ENCODE measurements around the gene PPFIBP2. TPM values are rescaled to one million over a fixed set of nuclear protein-coding genes. Genes with fewer than 3 reads are reported as not detected.

Gene PPFIBP2
- total RNA-seq, 2 experiments from 2014 or later = 102 to 182 TPM

DNA sequence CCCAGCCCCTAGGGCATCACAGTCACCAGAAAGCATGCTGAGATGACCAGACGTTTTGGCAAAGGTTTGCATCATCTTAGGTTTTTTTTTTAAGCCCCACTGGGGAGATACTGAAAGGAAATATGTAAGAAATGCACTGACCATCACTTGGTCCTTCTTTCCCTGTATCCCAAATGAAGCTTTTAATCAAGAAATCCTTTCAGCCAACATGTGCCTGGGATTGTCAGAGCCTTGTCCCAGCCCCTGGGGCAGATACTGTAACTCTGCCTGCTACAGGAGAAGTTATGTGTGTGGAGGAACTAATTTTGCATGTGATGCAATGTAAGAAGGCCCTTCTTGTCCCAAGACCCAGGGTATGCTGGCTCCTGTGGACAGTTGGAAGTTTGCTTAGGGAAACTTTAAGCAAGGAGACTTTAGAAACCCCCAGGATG is 65.6 kb downstream of the PPFIBP2 start:
- Histone ChIP-seq H3K36me3 (ENCODE audit: insufficient read depth, low read length) (peaks cover 52% of the 10 kb centered on the region; the same call in 1 of the 2 replicates), H2AFZ (ENCODE audit: low read length) (no peak overlapping the region), H4K20me1 (ENCODE audit: insufficient read depth, low read length) (peaks cover 5% of the 10 kb centered on the region; the same call in 1 of the 2 replicates), H3K9me3 (ENCODE audit: low read length) (no peaks in the 10 kb centered on the region), H3K4me3 (ENCODE audit: low read depth, low read length, poor library complexity, severe bottlenecking) (no peak overlapping the region), H3K27ac (ENCODE audit: low read depth, low read length, poor library complexity, severe bottlenecking) (no peak overlapping the region), H3K4me2 (ENCODE audit: low read length) (no peak overlapping the region), H3K79me2 (ENCODE audit: insufficient read depth, low read depth, low read length) (no peaks in the 10 kb centered on the region), H3K9me2 (ENCODE audit: insufficient read depth, low read length) (no peaks in the 10 kb centered on the region), H3K4me1 (ENCODE audit: insufficient read depth, low read length, poor library complexity, severe bottlenecking) (no peaks in the 10 kb centered on the region)
- ChIA-PET POLR2A (interaction anchor here (1.2 to 1.5 kb wide), 2 partner anchors 8 to 64 kb away, joined by 3 read pairs; no protein-coding TSS in a partner anchor), CTCF (ENCODE audit: unreplicated experiment) (no interaction called here)
- TF ChIP-seq, protein P1, sequence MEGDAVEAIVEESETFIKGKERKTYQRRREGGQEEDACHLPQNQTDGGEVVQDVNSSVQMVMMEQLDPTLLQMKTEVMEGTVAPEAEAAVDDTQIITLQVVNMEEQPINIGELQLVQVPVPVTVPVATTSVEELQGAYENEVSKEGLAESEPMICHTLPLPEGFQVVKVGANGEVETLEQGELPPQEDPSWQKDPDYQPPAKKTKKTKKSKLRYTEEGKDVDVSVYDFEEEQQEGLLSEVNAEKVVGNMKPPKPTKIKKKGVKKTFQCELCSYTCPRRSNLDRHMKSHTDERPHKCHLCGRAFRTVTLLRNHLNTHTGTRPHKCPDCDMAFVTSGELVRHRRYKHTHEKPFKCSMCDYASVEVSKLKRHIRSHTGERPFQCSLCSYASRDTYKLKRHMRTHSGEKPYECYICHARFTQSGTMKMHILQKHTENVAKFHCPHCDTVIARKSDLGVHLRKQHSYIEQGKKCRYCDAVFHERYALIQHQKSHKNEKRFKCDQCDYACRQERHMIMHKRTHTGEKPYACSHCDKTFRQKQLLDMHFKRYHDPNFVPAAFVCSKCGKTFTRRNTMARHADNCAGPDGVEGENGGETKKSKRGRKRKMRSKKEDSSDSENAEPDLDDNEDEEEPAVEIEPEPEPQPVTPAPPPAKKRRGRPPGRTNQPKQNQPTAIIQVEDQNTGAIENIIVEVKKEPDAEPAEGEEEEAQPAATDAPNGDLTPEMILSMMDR (conservative IDR thresholded peaks at IDR 0.05; ENCODE audit: low read length) = no peak
- no peak for TF ChIP-seq EZH2phosphoT487 (IDR thresholded peaks at IDR 0.05; ENCODE audit: borderline replicate concordance, low read depth, low read length)
- BruUV-seq (replicated peaks) = no TSS peak
- DNase-seq (ENCODE audit: low spot score) = no peak
- intact Hi-C loops (cut with micrococcal nuclease; ENCODE audit: unreplicated experiment) = no loop called here

DNA sequence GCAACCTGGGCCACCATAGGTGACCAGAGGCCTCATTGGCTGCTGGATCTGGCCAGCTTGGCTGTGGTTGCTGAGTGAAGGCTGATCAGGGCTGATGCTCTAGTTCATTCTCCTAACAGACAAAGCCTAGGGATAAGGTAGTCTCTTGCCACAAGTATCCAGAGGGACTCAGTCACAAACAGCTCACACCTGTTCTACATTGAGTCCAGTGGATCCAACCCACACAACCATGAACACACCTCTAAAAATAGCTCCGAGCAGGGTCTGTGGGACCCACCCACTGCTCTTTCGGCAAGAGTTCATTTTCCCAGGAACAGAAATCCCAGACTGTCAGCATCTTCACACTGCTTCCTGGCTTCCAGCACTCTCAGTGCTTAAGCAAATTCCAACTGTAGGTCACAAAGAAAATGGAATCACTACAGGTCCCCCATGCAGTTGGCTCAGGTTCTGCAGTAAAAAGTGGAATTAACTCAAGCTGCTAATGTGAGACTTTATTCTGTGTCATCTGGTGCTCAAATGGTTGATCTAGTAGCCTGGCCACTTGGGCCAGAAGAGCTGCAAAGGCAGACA is 67.3 kb downstream of the PPFIBP2 start:
- Histone ChIP-seq H3K9me3 (ENCODE audit: low read length) (no peaks in the 10 kb centered on the region), H3K27ac (ENCODE audit: low read depth, low read length, poor library complexity, severe bottlenecking) (no peak overlapping the region), H3K4me3 (ENCODE audit: low read depth, low read length, poor library complexity, severe bottlenecking) (no peak overlapping the region), H3K36me3 (ENCODE audit: insufficient read depth, low read length) (peaks cover 55% of the 10 kb centered on the region), H3K79me2 (ENCODE audit: insufficient read depth, low read depth, low read length) (0 out of 2 replicates have a peak, but pooled peaks cover 1% of the 10 kb centered on the region), H3K4me1 (ENCODE audit: insufficient read depth, low read length, poor library complexity, severe bottlenecking) (no peaks in the 10 kb centered on the region), H3K9me2 (ENCODE audit: insufficient read depth, low read length) (no peaks in the 10 kb centered on the region), H3K4me2 (ENCODE audit: low read length) (no peak overlapping the region), H2AFZ (ENCODE audit: low read length) (no peak overlapping the region), H4K20me1 (ENCODE audit: insufficient read depth, low read length) (0 out of 2 replicates have a peak, but pooled peaks cover 5% of the 10 kb centered on the region)
- ChIA-PET CTCF (ENCODE audit: unreplicated experiment) (no interaction called here), POLR2A (interaction anchor here (0.8 to 1.6 kb wide), 3 partner anchors 10 to 59 kb away, joined by 3 to 6 read pairs (median 3); no protein-coding TSS in a partner anchor)
- DNase-seq (ENCODE audit: low spot score) = no peak
- no TSS peak for BruUV-seq (replicated peaks)
- intact Hi-C loops (cut with micrococcal nuclease; ENCODE audit: unreplicated experiment) = no loop called here
- no peak for TF ChIP-seq EZH2phosphoT487 (IDR thresholded peaks at IDR 0.05; ENCODE audit: borderline replicate concordance, low read depth, low read length)
- TF ChIP-seq, protein P1 (conservative IDR thresholded peaks at IDR 0.05; ENCODE audit: low read length) = no peak

DNA sequence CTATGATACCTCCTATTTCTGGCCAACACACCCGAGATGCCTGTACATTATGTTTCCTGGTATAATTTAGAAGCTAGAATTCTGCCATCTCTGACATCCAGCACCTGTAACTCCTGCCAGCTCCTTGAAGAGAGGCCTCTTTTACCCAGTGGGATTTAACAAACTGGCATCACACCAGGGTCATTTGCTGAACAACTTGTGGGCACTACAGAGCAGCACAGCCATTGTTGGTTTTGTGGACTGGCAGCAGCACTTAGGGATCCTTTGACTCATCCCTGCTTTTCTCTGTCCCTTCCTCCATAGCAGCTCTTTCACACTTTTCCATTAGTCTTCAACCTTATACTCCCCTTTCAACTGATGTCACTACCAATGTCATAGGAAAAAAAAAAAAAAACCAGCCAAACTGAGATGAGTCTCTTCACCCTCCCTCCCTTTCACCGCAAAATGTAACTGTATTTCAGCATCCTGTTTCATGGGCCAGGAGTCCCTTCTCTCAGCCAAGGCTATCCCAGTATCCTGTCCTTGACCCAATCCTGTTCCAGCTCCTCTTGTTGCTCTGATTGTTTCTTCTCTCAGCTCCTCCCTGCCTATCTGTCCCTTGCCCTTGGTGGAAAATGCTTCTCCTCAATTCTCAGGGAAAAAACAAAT is 68.7 kb downstream of the PPFIBP2 start:
- Histone ChIP-seq H3K9me3 (ENCODE audit: low read length) (no peaks in the 10 kb centered on the region), H3K27ac (ENCODE audit: low read depth, low read length, poor library complexity, severe bottlenecking) (no peak overlapping the region), H4K20me1 (ENCODE audit: insufficient read depth, low read length) (0 out of 2 replicates have a peak, but pooled peaks cover 5% of the 10 kb centered on the region), H3K9me2 (ENCODE audit: insufficient read depth, low read length) (no peaks in the 10 kb centered on the region), H2AFZ (ENCODE audit: low read length) (no peak overlapping the region), H3K36me3 (ENCODE audit: insufficient read depth, low read length) (peaks cover 67% of the 10 kb centered on the region), H3K79me2 (ENCODE audit: insufficient read depth, low read depth, low read length) (0 out of 2 replicates have a peak, but pooled peaks cover 7% of the 10 kb centered on the region), H3K4me1 (ENCODE audit: insufficient read depth, low read length, poor library complexity, severe bottlenecking) (no peaks in the 10 kb centered on the region), H3K4me3 (ENCODE audit: low read depth, low read length, poor library complexity, severe bottlenecking) (no peak overlapping the region), H3K4me2 (ENCODE audit: low read length) (no peak overlapping the region)
- ChIA-PET POLR2A (interaction anchor here (0.8 to 1.6 kb wide), 2 partner anchors 10 to 29 kb away, joined by 3 to 6 read pairs; no protein-coding TSS in a partner anchor), CTCF (ENCODE audit: unreplicated experiment) (no interaction called here)
- intact Hi-C loops (cut with micrococcal nuclease; ENCODE audit: unreplicated experiment) = no loop called here
- no peak for DNase-seq (ENCODE audit: low spot score)
- BruUV-seq (replicated peaks) = no TSS peak
- TF ChIP-seq, protein P1 (conservative IDR thresholded peaks at IDR 0.05; ENCODE audit: low read length) = no peak
